NCI-H345 treated with DMSO at 0.1 percent for 48 hours (cell line): Measurements from ENCODE around the gene GALNT14.
"Not testable (repeated sequence)": the region's sequence is repeated elsewhere in the genome, so short reads cannot be mapped to it uniquely, and the experiment has no call there.

Experiments used
- DNase-seq: peaks from one replicate; lab custom pipeline; 2025; ENCODE audit not compliant: unreplicated experiment; lab: John Stamatoyannopoulos, UW

Gene GALNT14

GRCh38 chr2:31138037-31138962 is at the start of gene GALNT14:
Gene GALNT14, minus strand, starts transcription at chr2:31138440. Its CDS starts 354 bp downstream, at chr2:31138086.
- DNase-seq, result peak; percentile 6

DNA sequence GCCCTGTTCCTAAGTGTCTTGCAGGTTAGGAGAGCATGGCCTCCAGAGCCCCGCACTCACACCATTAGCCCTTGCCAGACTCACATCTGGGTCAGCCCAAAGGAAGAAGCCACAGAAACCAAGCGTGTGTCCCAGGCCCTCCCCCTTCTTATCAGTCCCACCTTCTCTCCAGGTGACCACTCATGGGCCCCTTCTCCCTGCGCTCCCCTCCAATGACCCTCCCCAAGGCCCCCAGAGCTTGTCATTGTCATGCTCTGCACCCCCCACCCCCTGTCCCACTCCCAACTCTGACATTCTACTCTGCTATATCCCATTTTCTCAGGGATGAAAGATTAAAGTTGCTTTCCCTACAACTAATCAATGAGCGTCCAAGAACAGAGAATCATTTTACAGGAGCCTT is 48.9 kb upstream of the GALNT14 start:
- no peak for DNase-seq

- not testable (repeated sequence) for DNase-seq
Observed at GRCh38 chr2:31183973-31184372, 45.7 kb upstream of the GALNT14 start.

DNA sequence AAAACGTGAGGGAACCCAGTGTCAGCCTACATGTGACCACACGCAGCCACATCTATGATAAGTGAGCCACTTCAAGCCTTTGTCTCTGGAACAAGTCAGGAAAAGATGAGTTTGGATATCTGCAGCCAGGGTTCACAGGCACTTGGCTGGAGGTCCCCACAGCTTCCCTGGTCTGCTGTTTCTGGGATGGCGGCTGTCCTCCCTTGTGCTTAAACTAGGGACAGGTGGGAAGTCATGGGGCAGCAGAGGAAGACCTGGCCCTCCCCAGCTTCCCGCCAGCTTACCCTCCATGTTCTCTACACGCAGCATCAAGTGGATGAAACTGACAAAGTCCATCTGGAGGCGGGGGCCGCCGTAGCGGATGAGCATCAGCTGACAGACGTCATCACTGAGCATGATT is 38.5 kb upstream of the GALNT14 start:
- DNase-seq, result no peak

DNA sequence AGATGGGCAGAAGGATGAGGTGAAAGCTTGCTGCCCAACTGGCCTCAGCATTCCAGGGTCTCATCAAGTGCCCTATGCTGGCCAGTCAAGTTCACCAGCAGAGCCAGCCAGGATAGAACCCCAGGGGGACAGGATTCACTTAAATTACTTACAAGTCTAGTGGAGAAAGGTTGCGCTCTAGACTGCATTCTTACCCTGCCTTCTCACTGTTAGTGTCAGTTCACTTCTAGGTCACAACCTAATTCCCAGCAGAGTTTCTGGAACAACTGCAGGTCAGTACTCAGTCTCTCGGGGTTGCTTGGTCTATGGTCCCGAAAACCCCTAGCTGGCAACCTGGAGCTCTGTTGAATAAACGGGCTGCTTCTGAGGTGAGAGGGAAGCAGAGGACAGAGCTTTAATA is 32.9 kb upstream of the GALNT14 start:
- no peak for DNase-seq

GRCh38 chr2:31170071-31170698 is 31.9 kb upstream of the GALNT14 start:
- DNase-seq, result peak; percentile 75

DNA sequence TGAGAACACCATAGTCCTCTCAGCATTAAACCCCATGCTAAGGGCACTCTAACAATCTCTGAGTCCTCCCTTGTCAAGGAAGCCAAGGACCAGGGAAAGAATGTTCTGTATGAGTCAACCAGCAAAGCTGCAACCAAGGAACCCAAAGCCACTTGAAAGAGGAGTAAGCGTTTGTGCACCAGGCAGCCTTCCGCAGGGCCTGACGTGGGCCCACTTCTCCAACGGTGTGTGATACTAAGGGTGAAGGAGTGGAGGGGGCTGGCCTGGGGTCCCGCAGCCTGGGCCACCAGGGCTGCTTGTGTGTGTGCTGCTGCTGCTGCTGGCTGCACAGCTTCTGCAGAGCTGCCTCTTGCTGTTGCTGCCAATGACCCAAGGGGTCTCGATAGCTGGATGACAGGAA is 30.1 kb upstream of the GALNT14 start:
- DNase-seq, result no peak

DNA sequence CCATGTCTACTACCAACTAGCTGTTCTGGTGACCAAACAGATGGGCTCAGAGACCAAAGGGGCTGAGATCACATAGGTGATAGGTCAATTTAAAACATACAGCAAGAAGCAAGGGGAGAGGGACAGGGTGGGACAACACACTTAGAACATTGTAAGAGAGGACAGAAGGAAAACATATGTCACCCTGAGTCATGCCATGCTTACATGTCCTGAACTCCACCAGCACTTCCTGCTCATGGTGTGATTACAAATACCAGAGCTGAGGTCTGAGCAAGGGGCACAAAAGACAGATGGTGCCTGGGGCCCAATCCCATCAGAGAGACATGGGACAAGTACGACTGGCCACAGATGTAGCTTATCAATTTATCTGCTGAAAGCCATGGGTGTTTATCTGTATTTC is 28.7 kb upstream of the GALNT14 start:
- no peak for DNase-seq

- DNase-seq, result no peak
Observed at GRCh38 chr2:31163011-31163539, 24.8 kb upstream of the GALNT14 start.

- no peak for DNase-seq
Observed at GRCh38 chr2:31161637-31162036, 23.4 kb upstream of the GALNT14 start.

DNA sequence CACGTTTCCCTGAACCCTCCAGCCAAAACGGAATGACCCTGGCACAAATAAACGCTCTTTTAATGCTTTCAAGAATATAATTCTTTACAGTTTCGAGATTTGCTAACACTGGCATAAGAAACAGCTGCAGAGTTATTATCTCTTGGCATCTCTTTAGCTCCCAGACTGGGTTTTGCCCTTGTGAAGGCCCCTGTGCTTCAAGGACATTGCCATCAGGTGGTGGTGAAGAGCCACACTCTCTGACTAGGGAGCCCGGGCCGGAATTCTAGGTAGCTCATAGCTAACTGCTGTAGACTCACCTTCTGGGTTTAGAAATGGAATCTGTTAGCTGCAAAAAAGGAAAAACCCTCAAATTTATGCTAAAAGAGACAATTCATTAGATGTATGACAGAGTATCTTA is 13.3 kb upstream of the GALNT14 start:
- no peak for DNase-seq

DNA sequence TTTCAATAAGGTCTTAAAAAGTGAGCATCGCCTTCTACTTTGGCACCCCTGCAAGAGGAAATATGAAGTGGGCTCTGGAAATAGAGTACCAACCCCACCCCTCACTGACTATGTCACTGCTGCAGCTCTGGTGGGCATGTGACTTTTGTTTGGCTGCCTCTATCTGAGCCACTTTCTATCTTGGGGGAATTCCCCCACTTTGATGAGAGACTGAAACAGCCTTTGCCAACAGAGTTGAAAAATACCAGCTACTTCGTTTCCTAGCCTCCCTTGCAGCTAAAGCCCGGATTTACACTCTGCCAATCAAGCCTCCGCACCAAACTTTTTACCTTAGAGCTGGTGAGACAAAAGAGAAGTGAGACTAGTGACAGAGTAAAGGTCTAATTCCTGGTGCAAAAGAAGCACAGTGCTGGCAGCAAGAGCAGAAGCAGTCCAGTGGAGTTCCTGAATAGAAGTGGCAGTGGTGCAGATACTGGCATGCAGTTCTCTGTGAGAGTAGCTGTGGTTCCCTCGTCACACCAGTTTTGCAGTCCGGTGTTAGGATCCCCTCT is 12.0 kb upstream of the GALNT14 start:
- DNase-seq, result no peak

- DNase-seq, result no peak
Observed at GRCh38 chr2:31148514-31148913, 10.3 kb upstream of the GALNT14 start.

DNA sequence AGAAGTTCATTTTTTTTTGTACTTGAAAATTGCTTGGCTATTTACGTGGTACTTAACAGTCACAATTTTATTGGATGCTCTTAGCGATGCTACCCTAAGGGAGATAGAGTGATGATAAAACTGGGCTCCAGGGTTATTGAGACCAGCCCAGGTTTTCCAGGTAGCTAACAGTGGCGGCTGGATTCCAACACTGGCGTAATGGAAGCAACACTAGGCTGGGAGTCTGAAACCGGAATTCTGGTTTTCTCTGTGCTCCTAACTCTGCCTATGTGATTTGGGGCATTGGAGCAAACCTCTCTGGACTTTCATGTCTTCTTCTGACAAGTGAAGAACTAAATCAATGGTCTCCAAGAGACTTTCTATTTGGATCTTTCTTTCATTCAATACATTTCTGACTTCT is 9.4 kb upstream of the GALNT14 start:
- DNase-seq, result no peak

- no peak for DNase-seq
Observed at GRCh38 chr2:31142110-31142509, 3.9 kb upstream of the GALNT14 start.

DNA sequence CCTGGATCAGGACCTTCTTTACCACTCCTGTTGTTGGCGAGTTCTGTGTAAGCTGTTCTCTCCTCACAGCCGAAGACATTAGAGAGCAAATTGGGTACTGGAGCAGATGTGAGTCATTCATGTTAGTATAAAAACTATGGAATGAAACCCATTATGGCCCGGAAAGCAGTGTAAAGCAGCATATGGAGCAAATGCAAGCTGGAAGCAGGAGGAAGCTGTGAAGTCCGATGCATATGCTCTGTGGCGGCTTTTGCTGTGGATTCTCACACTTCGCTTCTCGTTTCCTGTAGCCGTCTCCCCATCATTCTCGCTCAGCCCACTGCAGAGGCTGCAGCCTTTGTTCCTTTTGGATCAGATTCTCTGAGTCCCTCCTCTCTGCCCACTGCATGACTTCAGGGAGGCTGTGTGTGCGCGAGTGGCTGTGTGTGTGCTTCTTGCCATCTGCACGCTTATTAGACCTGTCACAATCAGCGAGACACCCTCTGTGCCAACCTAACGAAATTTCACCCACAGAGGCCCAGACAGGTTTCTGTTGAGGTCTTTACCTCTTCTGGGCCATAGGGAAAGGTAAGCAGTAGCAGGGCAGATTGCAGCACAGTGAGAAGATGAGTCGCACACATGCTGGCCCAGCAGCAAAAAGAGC is 3.3 kb upstream of the GALNT14 start:
- no peak for DNase-seq

DNA sequence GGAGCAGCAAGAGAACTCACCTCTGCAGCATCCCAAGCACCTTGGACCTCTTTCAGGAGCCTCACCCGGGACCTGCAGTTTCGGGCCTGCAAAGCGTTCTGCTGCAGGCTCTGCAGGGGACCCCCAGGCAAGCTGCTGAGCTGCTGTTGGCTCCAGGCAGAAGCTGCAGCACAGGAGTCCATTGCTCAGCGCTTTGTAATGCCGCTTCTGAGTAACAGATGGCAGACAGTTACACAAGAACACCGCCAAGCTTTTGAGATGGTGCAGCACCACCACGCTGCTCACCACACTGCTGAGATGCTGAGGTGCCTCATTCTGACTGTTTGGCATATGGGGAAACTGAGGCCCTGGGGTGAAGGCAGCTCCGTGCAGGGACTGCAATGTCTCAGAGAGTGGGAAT is 1.9 kb upstream of the GALNT14 start:
- DNase-seq, result no peak

GRCh38 chr2:31139671-31140070 is 1.4 kb upstream of the GALNT14 start:
- no peak for DNase-seq

DNA sequence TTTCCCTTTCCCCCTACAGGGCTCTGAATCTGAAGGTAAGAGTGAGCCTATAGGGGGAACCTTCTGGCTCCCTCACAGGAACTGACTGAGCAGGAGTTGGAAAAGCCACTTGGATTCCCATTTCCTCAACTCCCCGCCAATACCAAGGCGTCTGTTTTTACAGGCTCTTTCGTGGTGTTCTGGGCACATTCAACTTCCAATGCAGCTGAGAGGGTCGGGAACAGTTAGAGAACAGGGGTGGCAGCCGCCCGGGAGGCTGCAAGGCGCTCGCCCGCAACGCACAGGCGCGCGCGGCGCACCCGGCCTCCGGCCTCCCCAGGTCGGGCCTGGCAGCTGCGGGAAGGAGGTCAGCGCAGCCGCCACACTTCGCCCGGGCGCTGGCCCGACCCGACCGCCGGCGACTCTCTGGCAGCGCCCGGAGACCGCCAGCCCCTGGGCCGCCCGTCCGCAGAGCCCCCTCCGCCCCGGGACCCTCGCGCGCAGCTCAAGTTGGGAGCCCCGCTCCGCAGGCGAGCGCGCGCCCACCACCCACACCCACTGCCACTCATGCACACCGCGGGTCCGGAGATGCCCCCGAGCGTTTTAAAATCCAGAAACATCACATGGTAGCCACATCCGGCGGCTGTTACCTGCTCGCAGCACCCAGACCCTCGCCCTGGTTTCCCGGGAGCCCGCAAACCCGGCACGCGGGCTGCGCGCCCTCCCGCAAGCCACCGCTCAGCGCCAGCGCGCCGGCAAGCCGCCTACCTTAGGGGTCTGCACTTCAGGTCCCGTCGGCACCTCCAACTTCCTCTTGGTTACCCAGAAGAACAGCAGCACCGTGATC is 816 bp downstream of the GALNT14 start:
- DNase-seq, result no peak

- DNase-seq, result no peak
Observed at GRCh38 chr2:31136732-31137131, 1.5 kb downstream of the GALNT14 start.

DNA sequence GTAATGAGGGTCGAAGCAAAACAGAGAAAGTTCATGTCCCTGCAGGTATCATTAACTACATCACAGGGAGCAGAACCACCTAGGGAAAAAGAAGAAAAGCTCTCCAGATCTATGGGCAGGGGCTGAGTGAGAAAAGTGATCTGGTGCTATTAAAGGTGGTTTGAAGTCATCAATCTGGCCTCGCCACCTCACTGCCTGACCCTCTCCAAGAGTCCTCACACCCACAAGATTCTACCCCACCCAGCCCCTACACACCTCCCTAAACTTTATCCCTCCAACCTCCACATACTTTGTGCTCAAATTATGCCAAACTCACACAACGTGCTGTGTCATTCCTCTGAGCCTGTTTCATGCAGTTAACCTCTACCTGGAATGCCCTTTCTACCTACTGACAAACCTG is 2.2 kb downstream of the GALNT14 start:
- no peak for DNase-seq
